Panc1 (cell line): ENCODE results near the gene GID4. TPM values are rescaled to one million over a fixed set of nuclear protein-coding genes. Genes with fewer than 3 reads are reported as not detected.
"Not testable (repeated sequence)": the region's sequence is repeated elsewhere in the genome, so short reads cannot be mapped to it uniquely, and the experiment has no call there.

ENCODE experiments used
- ATAC-seq: fragments of 200-7000 bp; cut with Tn5 transposase; 2 replicates; pipeline ENCODE4 v1.9.1; 2020; ENCODE audit warnings: mild to moderate bottlenecking, moderate library complexity
- BruUV-seq: library from RNA; stranded (reverse); fragments of 400-500 nt; replicated peaks from 2 replicates; lab custom pipeline; 2021; lab: Mats Ljungman, UMichigan
- CTCF ChIA-PET: fragments of 300-600 bp; sonication (Branson Sonifier 250); formaldehyde crosslinking; loops from one replicate; lab custom pipeline; 2022; ENCODE audit warnings: antibody characterized with exemption; lab: Charles Lee
- POLR2A ChIA-PET: fragments of 300-600 bp; sonication (Branson Sonifier 250); formaldehyde crosslinking; loops from one replicate; lab custom pipeline; 2022; ENCODE audit warnings: antibody characterized with exemption; lab: Charles Lee
- DNase-seq: peaks from one replicate; pipeline ENCODE4 v3.0.0-alpha.2; 2010; ENCODE audit warnings: low read depth, low spot score
- H3K27ac ChIP-seq: 2 replicates; pipeline ENCODE4 v1.5.1; 2011; ENCODE audit warnings: mild to moderate bottlenecking, low read length, inconsistent platforms
- H3K27me3 ChIP-seq: fragments of 200-500 bp; sonication (Bioruptor generic); 2 replicates; pipeline ENCODE4 v1.6.0; 2014; ENCODE audit warnings: low read length, inconsistent platforms; ENCODE audit not compliant: control insufficient read depth, insufficient read depth
- H3K36me3 ChIP-seq: fragments of 200-500 bp; sonication (Bioruptor generic); 2 replicates; pipeline ENCODE4 v1.5.1; 2014; ENCODE audit warnings: inconsistent platforms, mild to moderate bottlenecking, low read length, moderate library complexity; ENCODE audit not compliant: control insufficient read depth, insufficient read depth
- H3K4me1 ChIP-seq: 2 replicates; pipeline ENCODE4 v1.5.1; 2011; ENCODE audit warnings: inconsistent platforms, mild to moderate bottlenecking, low read length, moderate library complexity; ENCODE audit not compliant: control insufficient read depth, insufficient read depth
- H3K4me3 ChIP-seq, 2 experiments: 2 replicates each; pipeline ENCODE4 v1.5.1; 2011 to 2012; ENCODE audit warnings: low read depth in 2 of 2, low read length in 2 of 2, mild to moderate bottlenecking in 2 of 2, inconsistent platforms in 1 of 2, moderate library complexity in 1 of 2
- H3K9me3 ChIP-seq: fragments of 200-500 bp; sonication (Bioruptor generic); 2 replicates; pipeline ENCODE4 v1.5.1; 2014; ENCODE audit warnings: low read depth, mild to moderate bottlenecking, inconsistent platforms, low read length, moderate library complexity; ENCODE audit not compliant: control insufficient read depth, insufficient read depth
- POLR2AphosphoS5 ChIP-seq: IDR thresholded peaks from 2 replicates; pipeline ENCODE4 v1.6.1; 2012; ENCODE audit warnings: mild to moderate bottlenecking, low read depth, low read length, moderate library complexity
- REST ChIP-seq, 2 experiments: IDR thresholded peaks; 2 replicates each; pipeline ENCODE4 v1.6.1; 2011 to 2012; ENCODE audit warnings: low read depth in 2 of 2, control low read depth in 1 of 2, low read length in 1 of 2, mild to moderate bottlenecking in 1 of 2, moderate library complexity in 1 of 2; ENCODE audit not compliant: insufficient read depth in 1 of 2
- SIN3A ChIP-seq: IDR thresholded peaks from 2 replicates; pipeline ENCODE4 v1.6.1; 2012; ENCODE audit warnings: low read depth, mild to moderate bottlenecking, low read length, moderate library complexity, borderline replicate concordance; ENCODE audit not compliant: insufficient read depth
- TCF7L2 ChIP-seq: IDR thresholded peaks from 2 replicates; pipeline ENCODE4 v1.6.1; 2011; ENCODE audit warnings: mild to moderate bottlenecking, low read depth, low read length, inconsistent platforms
- in situ Hi-C: cut with HindIII; loops from 2 replicates; pipeline ENCODE4 v1.10.0; 2016; ENCODE audit warnings: low sequenced_read_pairs, low pct_unique_long_range_greater_than_20kb
- intact Hi-C: fragments of 100-400 bp; cut with micrococcal nuclease; formaldehyde crosslinking; loops from one replicate; pipeline ENCODE4 v1.10.0; 2022; ENCODE audit not compliant: unreplicated experiment
- total RNA-seq: library from RNA; stranded (reverse); gene quantifications from one replicate; pipeline ENCODE4 v1.2.1, GENCODE V29; 2021; ENCODE audit not compliant: unreplicated experiment
- TF ChIP-seq, protein P1 (sequence below): fragments of 450-650 bp; IDR thresholded peaks from 2 replicates; pipeline ENCODE4 v1.5.1; 2017; ENCODE audit warnings: mild to moderate bottlenecking

The GID4 gene
- total RNA-seq, 1 experiment from 2014 or later, result 11.1 TPM

DNA sequence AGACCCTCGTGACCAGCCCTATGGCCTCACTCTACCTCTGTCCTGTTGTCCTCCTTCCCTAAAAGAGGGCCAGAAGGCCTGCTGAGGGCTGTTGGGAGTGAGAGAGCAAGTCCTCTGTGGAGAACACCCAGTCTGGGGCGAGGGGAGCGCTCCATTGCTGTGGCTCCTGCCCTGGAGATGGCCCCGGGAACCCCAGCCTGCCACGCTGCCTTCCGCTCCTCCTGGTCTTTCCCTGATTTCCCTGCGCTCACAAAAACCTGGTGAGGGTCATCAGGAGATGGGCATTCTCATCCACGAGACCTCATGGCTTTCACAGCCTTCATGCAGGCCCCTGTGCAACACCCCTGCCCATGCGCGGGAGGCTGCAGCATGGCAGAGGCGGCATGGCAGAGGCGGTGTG is 45.4 kb upstream of the GID4 start:
- BruUV-seq, result no TSS peak
- in situ Hi-C loops, result no loop called here
- no peak for ATAC-seq

GRCh38 chr17:17994271-17995069 is 44.7 kb upstream of the GID4 start:
- intact Hi-C loops (no loop called here), in situ Hi-C loops (no loop called here)
- H3K4me3 ChIP-seq, result no peak overlapping the region
- H3K36me3 ChIP-seq, result no peaks in the 10 kb centered on the region
- ATAC-seq (peak; percentile 59; the same call in 1 of the 2 replicates), DNase-seq (no peak)
- POLR2A ChIA-PET, result no interaction called here
- TF ChIP-seq, protein P1, sequence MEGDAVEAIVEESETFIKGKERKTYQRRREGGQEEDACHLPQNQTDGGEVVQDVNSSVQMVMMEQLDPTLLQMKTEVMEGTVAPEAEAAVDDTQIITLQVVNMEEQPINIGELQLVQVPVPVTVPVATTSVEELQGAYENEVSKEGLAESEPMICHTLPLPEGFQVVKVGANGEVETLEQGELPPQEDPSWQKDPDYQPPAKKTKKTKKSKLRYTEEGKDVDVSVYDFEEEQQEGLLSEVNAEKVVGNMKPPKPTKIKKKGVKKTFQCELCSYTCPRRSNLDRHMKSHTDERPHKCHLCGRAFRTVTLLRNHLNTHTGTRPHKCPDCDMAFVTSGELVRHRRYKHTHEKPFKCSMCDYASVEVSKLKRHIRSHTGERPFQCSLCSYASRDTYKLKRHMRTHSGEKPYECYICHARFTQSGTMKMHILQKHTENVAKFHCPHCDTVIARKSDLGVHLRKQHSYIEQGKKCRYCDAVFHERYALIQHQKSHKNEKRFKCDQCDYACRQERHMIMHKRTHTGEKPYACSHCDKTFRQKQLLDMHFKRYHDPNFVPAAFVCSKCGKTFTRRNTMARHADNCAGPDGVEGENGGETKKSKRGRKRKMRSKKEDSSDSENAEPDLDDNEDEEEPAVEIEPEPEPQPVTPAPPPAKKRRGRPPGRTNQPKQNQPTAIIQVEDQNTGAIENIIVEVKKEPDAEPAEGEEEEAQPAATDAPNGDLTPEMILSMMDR, result peak; percentile 75; the same call in 1 of the 2 replicates
- TF ChIP-seq SIN3A, result no peak
- H3K4me1 ChIP-seq, result peaks cover 14% of the 10 kb centered on the region
- no peak overlapping the region for H3K27ac ChIP-seq
- H3K27me3 ChIP-seq, result no peaks in the 10 kb centered on the region
- no peaks in the 10 kb centered on the region for H3K9me3 ChIP-seq
- CTCF ChIA-PET, result no interaction called here
- BruUV-seq, result no TSS peak

More for the DNA sequence above, 45.4 kb upstream of the GID4 start:
- Histone ChIP-seq H3K27me3 (no peaks in the 10 kb centered on the region), H3K4me3 (no peak overlapping the region), H3K9me3 (no peaks in the 10 kb centered on the region), H3K4me1 (peaks cover 14% of the 10 kb centered on the region), H3K27ac (no peak overlapping the region), H3K36me3 (no peaks in the 10 kb centered on the region)
- intact Hi-C loops, result no loop called here
- POLR2A ChIA-PET, result no interaction called here
- CTCF ChIA-PET, result no interaction called here
- no peak for DNase-seq
- TF ChIP-seq, protein P1, result no peak
- TF ChIP-seq REST (IDR thresholded peaks at IDR 0.05; ENCODE audit: insufficient read depth in 1 of 2, low read depth in 2 of 2, low read length in 1 of 2), result no peak
- no peak for TF ChIP-seq POLR2AphosphoS5
- TF ChIP-seq TCF7L2, result no peak
- no peak for TF ChIP-seq SIN3A

GRCh38 chr17:17995887-17996286 is 43.3 kb upstream of the GID4 start:
- POLR2A ChIA-PET, ATAC-seq, H3K27me3 ChIP-seq, CTCF ChIA-PET, DNase-seq, in situ Hi-C loops, H3K36me3 ChIP-seq, H3K27ac ChIP-seq, H3K9me3 ChIP-seq, intact Hi-C loops, BruUV-seq, H3K4me1 ChIP-seq, H3K4me3 ChIP-seq: not testable (repeated sequence)
